Suprapubic skin (tissue), 4 donors: ENCODE results near the gene C11orf21. TPM values are rescaled to one million over a fixed set of nuclear protein-coding genes. Genes with fewer than 3 reads are reported as not detected.
"Not testable (repeated sequence)": the region's sequence is repeated elsewhere in the genome, so short reads cannot be mapped to it uniquely, and the experiment has no call there.

Source experiments
- DNase-seq, 2 donors: peaks; one replicate each; pipeline ENCODE4 v3.0.0-alpha.2; 2019; ENCODE audit warnings: low spot score in 2 of 2
- H3K27ac ChIP-seq: fragments of 200-600 bp; sonication (generic); one replicate; pipeline ENCODE4 v1.5.1; 2019
- H3K27me3 ChIP-seq: fragments of 200-600 bp; sonication (generic); one replicate; pipeline ENCODE4 v1.5.1; 2019
- H3K36me3 ChIP-seq: fragments of 200-600 bp; sonication (generic); one replicate; pipeline ENCODE4 v1.5.1; 2019
- H3K4me1 ChIP-seq: fragments of 200-600 bp; sonication (generic); one replicate; pipeline ENCODE4 v1.5.1; 2019
- H3K4me3 ChIP-seq: fragments of 200-600 bp; sonication (generic); one replicate; pipeline ENCODE4 v1.5.1; 2019; ENCODE audit warnings: mild to moderate bottlenecking
- H3K9me3 ChIP-seq: fragments of 200-600 bp; sonication (generic); one replicate; pipeline ENCODE4 v1.5.1; 2019
- CTCF ChIP-seq, 2 donors: fragments of 200-600 bp in 1 of 2; fragments of 450-650 bp in 1 of 2; sonication (generic) in 1 of 2; IDR thresholded peaks; one replicate each; pipeline ENCODE4 v1.5.1; 2016 to 2019; ENCODE audit warnings: antibody characterized with exemption in 2 of 2, mild to moderate bottlenecking in 1 of 2, moderate library complexity in 1 of 2
- EP300 ChIP-seq: sonication (generic); formaldehyde crosslinking; IDR thresholded peaks from one replicate; pipeline ENCODE4 v1.6.1; 2017; ENCODE audit warnings: antibody characterized with exemption
- POLR2A ChIP-seq, 2 donors: fragments of 450-650 bp; IDR thresholded peaks; one replicate each; pipeline ENCODE4 v1.6.1; 2017; ENCODE audit warnings: antibody characterized with exemption in 2 of 2, mild to moderate bottlenecking in 2 of 2, moderate library complexity in 2 of 2
- POLR2AphosphoS5 ChIP-seq, 3 donors: sonication (generic); formaldehyde crosslinking; IDR thresholded peaks; one replicate each; pipeline ENCODE4 v1.6.1; 2017; ENCODE audit warnings: antibody characterized with exemption in 3 of 3
- WGBS: methylation state at CpG from one replicate; pipeline ENCODE4 v1.1.5; 2018; 5-methylcytosine and 5-hydroxymethylcytosine counted together
- total RNA-seq, 4 donors: library from RNA; depleted of rRNA; stranded (reverse); fragments of >200 nt; gene quantifications; one replicate each; pipeline ENCODE4 v1.1.0, GENCODE V29; 2016

Gene C11orf21
- total RNA-seq, 4 donors from 2014 or later: 1.2 to 2.5 TPM; not detected in 2

- Histone ChIP-seq H3K36me3 (no peaks in the 10 kb centered on the region), H3K27ac (no peak overlapping the region), H3K4me3 (no peak overlapping the region), H3K4me1 (peaks cover 6% of the 10 kb centered on the region), H3K9me3 (no peaks in the 10 kb centered on the region), H3K27me3 (peaks cover 35% of the 10 kb centered on the region)
- TF ChIP-seq CTCF (IDR thresholded peaks at IDR 0.05) (no peak), POLR2A (IDR thresholded peaks at IDR 0.05) (no peak), EP300 (no peak), POLR2AphosphoS5 (IDR thresholded peaks at IDR 0.05) (no peak)
- 33% methylated on average over 9 of the region's 10 CpGs for WGBS
- peak in 1 of 2 donors; percentile 77 for DNase-seq
Observed at GRCh38 chr11:2290351-2290841, 11.3 kb downstream of the C11orf21 start.

- peaks cover 6% of the 10 kb centered on the region for H3K4me1 ChIP-seq
- no peaks in the 10 kb centered on the region for H3K36me3 ChIP-seq
- H3K27me3 ChIP-seq: peaks cover 35% of the 10 kb centered on the region
- H3K27ac ChIP-seq: no peak overlapping the region
- no peaks in the 10 kb centered on the region for H3K9me3 ChIP-seq
- H3K4me3 ChIP-seq: no peak overlapping the region
- DNase-seq: no peak
- WGBS: 84% methylated on average over 10 of the region's 10 CpGs
- no peak for TF ChIP-seq CTCF (IDR thresholded peaks at IDR 0.05)
- TF ChIP-seq POLR2AphosphoS5 (IDR thresholded peaks at IDR 0.05): no peak
- no peak for TF ChIP-seq POLR2A (IDR thresholded peaks at IDR 0.05)
- TF ChIP-seq EP300: no peak
Observed at GRCh38 chr11:2289859-2290258, 11.9 kb downstream of the C11orf21 start.

GRCh38 chr11:2289350-2289749 is 12.4 kb downstream of the C11orf21 start:
- no peak for DNase-seq
- TF ChIP-seq EP300 (no peak), POLR2AphosphoS5 (IDR thresholded peaks at IDR 0.05) (no peak), CTCF (IDR thresholded peaks at IDR 0.05) (no peak), POLR2A (IDR thresholded peaks at IDR 0.05) (no peak)
- Histone ChIP-seq H3K4me1 (peaks cover 6% of the 10 kb centered on the region), H3K27ac (no peak overlapping the region), H3K27me3 (peaks cover 35% of the 10 kb centered on the region), H3K4me3 (no peak overlapping the region), H3K9me3 (no peaks in the 10 kb centered on the region), H3K36me3 (no peaks in the 10 kb centered on the region)
- WGBS: 58% methylated on average over 6 of the region's 6 CpGs

- 51% methylated on average over 16 of the region's 16 CpGs for WGBS
Observed at GRCh38 chr11:2287091-2287490, 14.6 kb downstream of the C11orf21 start.

GRCh38 chr11:2286350-2286749 is 15.4 kb downstream of the C11orf21 start:
- not testable (repeated sequence) for DNase-seq
- 92% methylated on average over 11 of the region's 13 CpGs for WGBS

More at GRCh38 chr11:2287091-2287490, 14.6 kb downstream of the C11orf21 start:
- Histone ChIP-seq H3K27ac (no peak overlapping the region), H3K4me1 (peaks cover 6% of the 10 kb centered on the region), H3K27me3 (peaks cover 33% of the 10 kb centered on the region), H3K9me3 (no peaks in the 10 kb centered on the region), H3K4me3 (no peak overlapping the region), H3K36me3 (no peaks in the 10 kb centered on the region)
- DNase-seq: peak in 1 of 2 donors; percentile 39
- no peak for TF ChIP-seq EP300
- no peak for TF ChIP-seq POLR2A (IDR thresholded peaks at IDR 0.05)
- no peak for TF ChIP-seq POLR2AphosphoS5 (IDR thresholded peaks at IDR 0.05)
- TF ChIP-seq CTCF (IDR thresholded peaks at IDR 0.05): no peak

GRCh38 chr11:2280208-2280607 is 21.5 kb downstream of the C11orf21 start:
- DNase-seq: no peak
- Histone ChIP-seq H3K4me1 (no peaks in the 10 kb centered on the region), H3K27ac (no peak overlapping the region), H3K9me3 (no peaks in the 10 kb centered on the region), H3K27me3 (no peaks in the 10 kb centered on the region), H3K36me3 (no peaks in the 10 kb centered on the region), H3K4me3 (no peak overlapping the region)
- TF ChIP-seq CTCF (IDR thresholded peaks at IDR 0.05): no peak
- TF ChIP-seq EP300: no peak
- TF ChIP-seq POLR2A (IDR thresholded peaks at IDR 0.05): no peak
- TF ChIP-seq POLR2AphosphoS5 (IDR thresholded peaks at IDR 0.05): no peak
- WGBS: 85% methylated on average over 2 of the region's 2 CpGs

More at GRCh38 chr11:2286350-2286749, 15.4 kb downstream of the C11orf21 start:
- H3K36me3 ChIP-seq, H3K27ac ChIP-seq, H3K4me3 ChIP-seq, H3K4me1 ChIP-seq, H3K9me3 ChIP-seq: not testable (repeated sequence)
- H3K27me3 ChIP-seq: peaks cover 33% of the 10 kb centered on the region
